OCI-LY7 (cell line): ENCODE data around the gene LEF1. TPM values are rescaled to one million over a fixed set of nuclear protein-coding genes. Genes with fewer than 3 reads are reported as not detected.

Experiments used
- BruUV-seq: library from RNA; stranded (reverse); fragments of 400-500 nt; replicated peaks from 2 replicates; lab custom pipeline; 2021; lab: Mats Ljungman, UMichigan
- CTCF ChIA-PET: fragments of 300-600 bp; sonication (Branson Sonifier 250); formaldehyde crosslinking; loops from one replicate; lab custom pipeline; 2022; ENCODE audit warnings: antibody characterized with exemption; ENCODE audit not compliant: unreplicated experiment; lab: Charles Lee
- POLR2A ChIA-PET: fragments of 300-600 bp; sonication (Branson Sonifier 250); formaldehyde crosslinking; loops from one replicate; lab custom pipeline; 2022; ENCODE audit warnings: antibody characterized with exemption; lab: Charles Lee
- DNase-seq: peaks from one replicate; pipeline ENCODE4 v3.0.0-alpha.2; 2015; ENCODE audit warnings: low spot score
- H2AFZ ChIP-seq: fragments of 200-600 bp; sonication (generic), shearing (Covaris generic); 2 replicates; pipeline ENCODE4 v1.6.1; 2014; ENCODE audit warnings: mild to moderate bottlenecking, antibody characterized with exemption, low read length, moderate library complexity
- H3K27ac ChIP-seq: fragments of 200-600 bp; sonication (generic); 2 replicates; pipeline ENCODE4 v1.5.1; 2014; ENCODE audit warnings: mixed run types, low read depth, mild to moderate bottlenecking, moderate library complexity, low read length, inconsistent platforms; ENCODE audit not compliant: poor library complexity, severe bottlenecking
- H3K36me3 ChIP-seq: fragments of 200-600 bp; sonication (generic); 2 replicates; pipeline ENCODE4 v1.6.1; 2014; ENCODE audit warnings: mild to moderate bottlenecking, antibody characterized with exemption, low read length, moderate library complexity, mixed read lengths; ENCODE audit not compliant: insufficient read depth
- H3K4me1 ChIP-seq: fragments of 200-600 bp; sonication (generic); 2 replicates; pipeline ENCODE4 v1.5.1; 2014; ENCODE audit warnings: mild to moderate bottlenecking, low read length; ENCODE audit not compliant: insufficient read depth, poor library complexity, severe bottlenecking
- H3K4me2 ChIP-seq: fragments of 200-600 bp; sonication (generic); 2 replicates; pipeline ENCODE4 v1.6.1; 2014; ENCODE audit warnings: mild to moderate bottlenecking, low read length
- H3K4me3 ChIP-seq: fragments of 200-600 bp; sonication (generic); 2 replicates; pipeline ENCODE4 v1.5.1; 2014; ENCODE audit warnings: mild to moderate bottlenecking, low read depth, low read length; ENCODE audit not compliant: poor library complexity, severe bottlenecking
- H3K79me2 ChIP-seq: fragments of 200-600 bp; sonication (generic); 2 replicates; pipeline ENCODE4 v1.6.1; 2016; ENCODE audit warnings: low read depth, mild to moderate bottlenecking, low read length, moderate library complexity, mixed read lengths; ENCODE audit not compliant: insufficient read depth
- H3K9me2 ChIP-seq: fragments of 200-600 bp; sonication (generic); 2 replicates; pipeline ENCODE4 v1.6.1; 2016; ENCODE audit warnings: mild to moderate bottlenecking, low read length, mixed read lengths; ENCODE audit not compliant: insufficient read depth
- H3K9me3 ChIP-seq: fragments of 200-600 bp; sonication (generic); 2 replicates; pipeline ENCODE4 v1.6.1; 2014; ENCODE audit warnings: mild to moderate bottlenecking, mixed run types, low read length, mixed read lengths
- H4K20me1 ChIP-seq: fragments of 200-600 bp; sonication (generic); 2 replicates; pipeline ENCODE4 v1.6.1; 2014; ENCODE audit warnings: mild to moderate bottlenecking, antibody characterized with exemption, low read length, moderate library complexity, mixed read lengths; ENCODE audit not compliant: insufficient read depth
- CTCF ChIP-seq: fragments of 200-600 bp; sonication (generic); conservative IDR thresholded peaks from 2 replicates; pipeline ENCODE4 v1.5.1; 2014; ENCODE audit warnings: mild to moderate bottlenecking, antibody characterized with exemption, low read length, moderate library complexity, mixed read lengths
- EZH2phosphoT487 ChIP-seq: fragments of 200-600 bp; sonication (generic); IDR thresholded peaks from 2 replicates; pipeline ENCODE4 v1.6.1; 2018; ENCODE audit warnings: low read depth, borderline replicate concordance, mild to moderate bottlenecking, mixed run types, antibody characterized with exemption, low read length, moderate library complexity, mixed read lengths
- intact Hi-C: fragments of 100-400 bp; cut with micrococcal nuclease; formaldehyde crosslinking; loops from one replicate; pipeline ENCODE4 v1.10.0; 2022; ENCODE audit not compliant: unreplicated experiment
- total RNA-seq, 2 experiments: library from RNA; depleted of rRNA in 1 of 2; stranded (reverse); fragments of >200 nt in 1 of 2; shearing (Covaris generic) in 1 of 2; gene quantifications; 2 replicates each; pipeline ENCODE4 v1.2.3, GENCODE V29; 2014 to 2022

The LEF1 gene
- total RNA-seq, 2 experiments from 2014 or later, result 207 to 223 TPM

GRCh38 chr4:108192056-108192455 is 23.3 kb upstream of the LEF1 start:
- no peak for DNase-seq
- Histone ChIP-seq H3K4me3 (no peak overlapping the region), H3K79me2 (no peaks in the 10 kb centered on the region), H2AFZ (no peak overlapping the region), H3K27ac (no peak overlapping the region), H3K4me2 (no peak overlapping the region), H3K9me3 (no peaks in the 10 kb centered on the region), H4K20me1 (no peaks in the 10 kb centered on the region), H3K9me2 (no peaks in the 10 kb centered on the region), H3K4me1 (no peaks in the 10 kb centered on the region), H3K36me3 (no peaks in the 10 kb centered on the region)
- POLR2A ChIA-PET, result interaction anchor here (0.5 kb wide), 1 partner anchor 12 kb away, joined by 4 read pairs; no protein-coding TSS in a partner anchor
- intact Hi-C loops, result no loop called here
- TF ChIP-seq EZH2phosphoT487, result no peak
- no peak for TF ChIP-seq CTCF
- no TSS peak for BruUV-seq
- CTCF ChIA-PET, result no interaction called here

- Histone ChIP-seq H3K36me3 (no peaks in the 10 kb centered on the region), H3K4me1 (no peaks in the 10 kb centered on the region), H4K20me1 (no peaks in the 10 kb centered on the region), H3K4me3 (no peak overlapping the region), H3K9me2 (no peaks in the 10 kb centered on the region), H3K9me3 (no peaks in the 10 kb centered on the region), H3K27ac (no peak overlapping the region), H2AFZ (no peak overlapping the region), H3K79me2 (no peaks in the 10 kb centered on the region), H3K4me2 (no peak overlapping the region)
- intact Hi-C loops, result no loop called here
- TF ChIP-seq EZH2phosphoT487 (no peak), CTCF (no peak)
- CTCF ChIA-PET, result no interaction called here
- POLR2A ChIA-PET, result interaction anchor here (0.5 kb wide), 1 partner anchor 11 kb away, joined by 4 read pairs; no protein-coding TSS in a partner anchor
- no peak for DNase-seq
- no TSS peak for BruUV-seq
These were observed 22.7 kb upstream of the LEF1 start for GRCh38 chr4:108191269-108191914.

GRCh38 chr4:108188770-108189169 is 20.0 kb upstream of the LEF1 start:
- CTCF ChIA-PET, result no interaction called here
- DNase-seq, result no peak
- Histone ChIP-seq H3K9me3 (no peaks in the 10 kb centered on the region), H2AFZ (no peak overlapping the region), H3K4me2 (no peak overlapping the region), H3K36me3 (no peaks in the 10 kb centered on the region), H3K79me2 (no peaks in the 10 kb centered on the region), H3K4me3 (no peak overlapping the region), H3K9me2 (no peaks in the 10 kb centered on the region), H3K27ac (no peak overlapping the region), H4K20me1 (no peaks in the 10 kb centered on the region), H3K4me1 (no peaks in the 10 kb centered on the region)
- no TSS peak for BruUV-seq
- POLR2A ChIA-PET, result interaction anchor here (1.2 kb wide), 1 partner anchor 11 kb away, joined by 3 read pairs; no protein-coding TSS in a partner anchor
- TF ChIP-seq EZH2phosphoT487 (no peak), CTCF (no peak)
- intact Hi-C loops, result no loop called here
